SU-DHL-6 (cell line): Measurements from ENCODE around the gene UACA.

ENCODE experiments used
- H2AFZ ChIP-seq: fragments of 200-600 bp; sonication (generic); 2 replicates; pipeline ENCODE4 v1.6.1; 2014; ENCODE audit warnings: low read depth, mild to moderate bottlenecking, moderate library complexity, mixed read lengths, antibody characterized with exemption, low read length; ENCODE audit not compliant: severe bottlenecking
- H3F3A ChIP-seq: fragments of 200-600 bp; shearing (Covaris generic); 2 replicates; pipeline ENCODE4 v1.6.0; 2016; ENCODE audit warnings: antibody characterized with exemption, mild to moderate bottlenecking; ENCODE audit not compliant: insufficient read depth
- H3K27ac ChIP-seq: fragments of 200-600 bp; sonication (generic); 2 replicates; pipeline ENCODE4 v1.5.1; 2016; ENCODE audit warnings: low read depth, mild to moderate bottlenecking, low read length, moderate library complexity, mixed read lengths
- H3K27me3 ChIP-seq: fragments of 200-600 bp; sonication (generic), shearing (Covaris generic); 2 replicates; pipeline ENCODE4 v1.6.0; 2014; ENCODE audit warnings: mild to moderate bottlenecking, low read length
- H3K36me3 ChIP-seq: fragments of 200-600 bp; sonication (generic); 2 replicates; pipeline ENCODE4 v1.6.1; 2014; ENCODE audit warnings: mild to moderate bottlenecking, low read length, mixed read lengths
- H3K4me2 ChIP-seq: fragments of 300-600, 200-600 bp; shearing (Covaris generic), sonication (generic); 2 replicates; pipeline ENCODE4 v1.6.0; 2014; ENCODE audit warnings: low read length, low read depth, mild to moderate bottlenecking; ENCODE audit not compliant: poor library complexity, severe bottlenecking
- H3K4me3 ChIP-seq: fragments of 200-600 bp; sonication (generic); 2 replicates; pipeline ENCODE4 v1.5.1; 2014; ENCODE audit warnings: antibody characterized with exemption, low read length, mild to moderate bottlenecking, mixed read lengths; ENCODE audit not compliant: insufficient read depth, poor library complexity, severe bottlenecking
- H3K79me2 ChIP-seq: fragments of 200-600 bp; sonication (generic); 2 replicates; pipeline ENCODE4 v1.6.1; 2014; ENCODE audit warnings: mild to moderate bottlenecking, low read length, moderate library complexity; ENCODE audit not compliant: insufficient read depth
- H3K9ac ChIP-seq: fragments of 200-600 bp; sonication (generic); 2 replicates; pipeline ENCODE4 v1.7.0; 2014; ENCODE audit warnings: mild to moderate bottlenecking, low read length
- H3K9me2 ChIP-seq: fragments of 200-600 bp; sonication (generic); replicated peaks from 2 replicates; pipeline ENCODE4 v1.6.1; 2014; ENCODE audit warnings: low read length; ENCODE audit not compliant: insufficient read depth
- H3K9me3 ChIP-seq: fragments of 200-600 bp; sonication (generic); 2 replicates; pipeline ENCODE4 v1.6.1; 2014; ENCODE audit warnings: low read length, mixed read lengths; ENCODE audit not compliant: insufficient read depth
- H4K20me1 ChIP-seq: fragments of 200-600 bp; sonication (generic); 2 replicates; pipeline ENCODE4 v1.6.1; 2014; ENCODE audit warnings: low read depth, mild to moderate bottlenecking, antibody characterized with exemption, low read length, moderate library complexity, mixed read lengths
- CTCF ChIP-seq: fragments of 200-600 bp; sonication (generic); IDR thresholded peaks from one replicate; pipeline ENCODE4 v1.5.1; 2017; ENCODE audit warnings: antibody characterized with exemption, mild to moderate bottlenecking, low read length, moderate library complexity; ENCODE audit not compliant: insufficient read depth, poor library complexity, severe bottlenecking
- EZH2phosphoT487 ChIP-seq: fragments of 200-600 bp; sonication (generic), shearing (Covaris generic); conservative IDR thresholded peaks from 2 replicates; pipeline ENCODE4 v1.6.1; 2018; ENCODE audit warnings: mild to moderate bottlenecking, antibody characterized with exemption, low read length, moderate library complexity, mixed read lengths

Gene UACA

GRCh38 chr15:70761046-70761445 lies 2.3 kb downstream of the UACA start:
- no peak overlapping the region for H3K4me3 ChIP-seq
- no peak overlapping the region for H3K27ac ChIP-seq
- no peaks in the 10 kb centered on the region for H3F3A ChIP-seq
- H3K9me3 ChIP-seq: no peaks in the 10 kb centered on the region
- TF ChIP-seq CTCF: no peak
- TF ChIP-seq EZH2phosphoT487: no peak
- no peak overlapping the region for H3K4me2 ChIP-seq
- no peaks in the 10 kb centered on the region for H3K36me3 ChIP-seq
- H3K9ac ChIP-seq: no peak overlapping the region
- no peak overlapping the region for H2AFZ ChIP-seq
- no peaks in the 10 kb centered on the region for H3K79me2 ChIP-seq
- no peaks in the 10 kb centered on the region for H4K20me1 ChIP-seq
- H3K9me2 ChIP-seq: no peaks in the 10 kb centered on the region
- H3K27me3 ChIP-seq: no peaks in the 10 kb centered on the region

- Histone ChIP-seq H3K36me3 (no peaks in the 10 kb centered on the region), H3K9me2 (no peaks in the 10 kb centered on the region), H3K9me3 (no peaks in the 10 kb centered on the region), H3K9ac (no peak overlapping the region), H3K79me2 (no peaks in the 10 kb centered on the region), H3F3A (no peaks in the 10 kb centered on the region), H3K4me2 (no peak overlapping the region), H2AFZ (no peak overlapping the region), H3K27me3 (no peaks in the 10 kb centered on the region; the same call in 1 of the 2 replicates), H3K4me3 (no peak overlapping the region), H3K27ac (no peak overlapping the region), H4K20me1 (no peaks in the 10 kb centered on the region)
- TF ChIP-seq EZH2phosphoT487: no peak
- no peak for TF ChIP-seq CTCF
Observed at GRCh38 chr15:70758790-70759462, 4.4 kb downstream of the UACA start.

GRCh38 chr15:70757627-70758026 lies 5.7 kb downstream of the UACA start:
- Histone ChIP-seq H3K9me2 (no peaks in the 10 kb centered on the region), H2AFZ (no peak overlapping the region), H3F3A (no peaks in the 10 kb centered on the region), H3K9me3 (no peaks in the 10 kb centered on the region), H4K20me1 (no peaks in the 10 kb centered on the region), H3K79me2 (no peaks in the 10 kb centered on the region), H3K27me3 (no peaks in the 10 kb centered on the region; the same call in 1 of the 2 replicates), H3K4me2 (no peak overlapping the region), H3K4me3 (no peak overlapping the region), H3K9ac (no peak overlapping the region), H3K27ac (no peak overlapping the region), H3K36me3 (no peaks in the 10 kb centered on the region)
- TF ChIP-seq CTCF: no peak
- TF ChIP-seq EZH2phosphoT487: no peak
